HepG2 (cell line): ENCODE measurements around the gene ORM1.

Experiments used
- BRCA1 ChIP-seq: sonication (generic); formaldehyde crosslinking; IDR thresholded peaks from 2 replicates; pipeline ENCODE4 v1.4.0; 2020; ENCODE audit warnings: missing genetic modification reagents
- CHD2 ChIP-seq: IDR thresholded peaks from 2 replicates; pipeline ENCODE4 v1.6.1; 2011; ENCODE audit warnings: low read depth, low read length, improper control_type of control experiment
- FOSL1 ChIP-seq: sonication (generic); formaldehyde crosslinking; IDR thresholded peaks from 2 replicates; pipeline ENCODE4 v1.9.0; 2021; ENCODE audit warnings: missing genetic modification reagents, borderline replicate concordance
- HDAC1 ChIP-seq: sonication (generic); formaldehyde crosslinking; IDR thresholded peaks from 2 replicates; pipeline ENCODE4 v1.5.1; 2020; ENCODE audit warnings: mild to moderate bottlenecking, missing genetic modification reagents
- JUND ChIP-seq: sonication (generic); formaldehyde crosslinking; IDR thresholded peaks from 2 replicates; pipeline ENCODE4 v1.8.0; 2022; ENCODE audit warnings: mild to moderate bottlenecking, missing genetic modification reagents
- PCBP1 ChIP-seq: fragments of 200-400 bp; formaldehyde crosslinking; IDR thresholded peaks from 2 replicates; pipeline ENCODE4 v1.6.1; 2017; ENCODE audit warnings: mild to moderate bottlenecking, low read depth, low read length, borderline replicate concordance
- RARA ChIP-seq: IDR thresholded peaks from 2 replicates; pipeline ENCODE4 v1.6.1; 2016; ENCODE audit warnings: missing genetic modification reagents, missing compliant biosample characterization
- SIN3A ChIP-seq: IDR thresholded peaks from 2 replicates; pipeline ENCODE4 v1.6.1; 2011; ENCODE audit warnings: low read depth, mild to moderate bottlenecking, control low read depth, low read length, borderline replicate concordance
- TF ChIP-seq, protein P1 (sequence below): sonication (generic); formaldehyde crosslinking; conservative IDR thresholded peaks from 2 replicates; pipeline ENCODE4 v1.4.0; 2020; ENCODE audit warnings: missing genetic modification reagents

DNA sequence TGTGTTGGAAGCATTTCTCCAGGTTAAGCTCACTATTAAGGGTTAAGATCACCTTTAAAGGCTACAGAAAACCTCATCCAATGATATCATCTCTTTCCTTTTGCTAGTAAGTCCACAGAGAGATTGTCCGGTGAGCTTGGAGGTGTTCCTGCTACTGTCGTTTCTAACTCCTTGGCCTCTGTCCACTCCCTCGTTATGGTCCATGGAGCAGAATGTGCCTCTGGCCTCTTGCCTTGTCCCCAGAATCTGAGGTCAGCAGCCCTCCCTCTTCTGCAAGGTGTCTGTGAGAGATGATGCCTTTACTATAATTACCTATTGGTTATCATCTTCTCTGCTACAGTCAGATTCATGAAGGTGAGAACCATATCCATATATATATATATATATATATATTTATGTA lies 21.8 kb downstream of the ORM1 start:
- no peak for TF ChIP-seq FOSL1 (CRISPR knock-in tag)
- TF ChIP-seq SIN3A, result no peak
- TF ChIP-seq JUND (CRISPR knock-in tag), result no peak
- no peak for TF ChIP-seq RARA (CRISPR knock-in tag)
- TF ChIP-seq, protein P1, sequence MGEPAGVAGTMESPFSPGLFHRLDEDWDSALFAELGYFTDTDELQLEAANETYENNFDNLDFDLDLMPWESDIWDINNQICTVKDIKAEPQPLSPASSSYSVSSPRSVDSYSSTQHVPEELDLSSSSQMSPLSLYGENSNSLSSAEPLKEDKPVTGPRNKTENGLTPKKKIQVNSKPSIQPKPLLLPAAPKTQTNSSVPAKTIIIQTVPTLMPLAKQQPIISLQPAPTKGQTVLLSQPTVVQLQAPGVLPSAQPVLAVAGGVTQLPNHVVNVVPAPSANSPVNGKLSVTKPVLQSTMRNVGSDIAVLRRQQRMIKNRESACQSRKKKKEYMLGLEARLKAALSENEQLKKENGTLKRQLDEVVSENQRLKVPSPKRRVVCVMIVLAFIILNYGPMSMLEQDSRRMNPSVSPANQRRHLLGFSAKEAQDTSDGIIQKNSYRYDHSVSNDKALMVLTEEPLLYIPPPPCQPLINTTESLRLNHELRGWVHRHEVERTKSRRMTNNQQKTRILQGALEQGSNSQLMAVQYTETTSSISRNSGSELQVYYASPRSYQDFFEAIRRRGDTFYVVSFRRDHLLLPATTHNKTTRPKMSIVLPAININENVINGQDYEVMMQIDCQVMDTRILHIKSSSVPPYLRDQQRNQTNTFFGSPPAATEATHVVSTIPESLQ, result no peak
- TF ChIP-seq CHD2, result no peak
- TF ChIP-seq BRCA1 (CRISPR knock-in tag), result no peak
- TF ChIP-seq HDAC1, result no peak
- TF ChIP-seq PCBP1, result no peak
